HT-29 (cell line): ENCODE measurements around the gene PDE10A. TPM values are rescaled to one million over a fixed set of nuclear protein-coding genes. Genes with fewer than 3 reads are reported as not detected.
"Not testable (repeated sequence)": the region's sequence is repeated elsewhere in the genome, so short reads cannot be mapped to it uniquely, and the experiment has no call there.

Experiments
- DNase-seq: peaks from one replicate; pipeline ENCODE4 v3.0.0-alpha.2; 2015; ENCODE audit warnings: low spot score
- total RNA-seq: library from RNA; depleted of rRNA; stranded (reverse); fragments of >200 nt; shearing (Covaris generic); gene quantifications from 2 replicates; pipeline ENCODE4 v1.2.3, GENCODE V29; 2014

The PDE10A gene
- total RNA-seq, 1 experiment from 2014 or later, result 16.9 TPM

DNA sequence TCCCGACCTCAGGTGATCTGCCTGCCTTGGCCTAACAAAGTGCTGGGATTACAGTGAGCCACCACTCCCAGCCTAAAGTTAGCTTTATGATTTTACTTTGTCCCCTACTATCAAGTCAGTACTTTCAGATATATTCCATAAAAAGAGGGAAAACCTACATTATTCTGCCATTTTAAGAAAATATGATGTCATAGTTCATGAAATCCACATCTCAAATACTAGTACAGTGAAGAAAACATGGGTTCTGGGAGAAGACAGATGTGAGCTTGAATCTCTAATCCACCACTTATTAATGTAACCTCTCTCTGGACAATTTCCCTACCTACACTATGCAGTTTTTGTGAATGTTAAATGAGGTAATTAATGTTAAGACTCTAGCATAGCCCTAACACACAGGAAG is 74.5 kb downstream of the PDE10A start:
- no peak for DNase-seq

DNA sequence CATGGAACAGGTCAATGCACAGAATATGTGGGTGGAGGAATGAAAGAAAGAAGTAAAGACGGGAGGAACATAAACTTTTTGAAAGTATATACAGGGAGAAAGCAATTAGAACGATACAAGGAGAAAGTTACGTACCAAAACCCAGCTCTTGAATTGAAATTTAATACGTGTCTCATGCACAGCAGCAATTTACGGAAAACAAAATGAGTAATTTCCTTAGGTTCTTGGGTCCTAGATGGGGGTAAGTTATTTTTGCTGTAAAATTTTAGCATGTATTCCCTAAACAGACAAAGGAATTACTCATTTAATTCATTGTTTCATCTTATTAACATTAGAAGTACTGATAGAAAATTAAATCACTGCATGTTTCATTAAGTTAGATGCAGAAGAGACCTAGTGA is 75.8 kb downstream of the PDE10A start:
- no peak for DNase-seq

DNA sequence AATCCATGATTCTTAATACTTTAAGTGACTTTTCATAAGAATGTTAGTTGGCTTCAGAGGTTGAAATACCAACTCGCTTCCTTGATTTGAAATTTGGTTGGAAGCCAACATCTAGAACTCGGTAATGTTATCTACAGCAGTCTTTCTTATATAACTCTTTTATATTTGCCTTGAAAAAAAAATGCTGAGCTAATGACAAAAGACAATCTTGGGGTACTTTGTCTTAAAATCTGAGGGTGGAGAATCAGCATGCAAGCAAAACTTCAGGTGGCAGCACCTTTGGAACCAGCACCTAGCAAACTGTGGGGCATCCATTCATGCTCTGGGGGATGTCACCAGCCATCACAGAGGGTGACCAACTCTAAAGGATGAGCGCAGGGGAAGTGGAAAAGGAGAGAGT is 76.3 kb downstream of the PDE10A start:
- no peak for DNase-seq

DNA sequence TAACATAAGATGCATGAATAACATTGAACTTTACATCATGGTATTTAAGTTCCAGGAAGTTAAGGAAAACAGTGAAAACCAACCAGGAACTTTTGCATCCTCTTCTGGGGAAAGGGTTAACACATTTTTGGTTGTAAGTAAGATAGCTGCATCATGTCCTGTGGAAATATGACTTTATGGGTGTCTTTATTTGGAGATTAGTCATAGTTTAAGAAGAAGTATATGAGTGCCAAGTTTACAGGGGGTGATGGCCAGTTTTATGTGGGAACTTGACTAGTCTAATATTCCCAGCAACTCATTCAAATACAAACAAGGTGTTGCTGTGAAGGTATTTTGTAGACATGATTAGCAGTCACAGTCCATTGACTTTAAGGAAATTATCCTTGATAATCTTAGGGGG is 78.0 kb downstream of the PDE10A start:
- no peak for DNase-seq

DNA sequence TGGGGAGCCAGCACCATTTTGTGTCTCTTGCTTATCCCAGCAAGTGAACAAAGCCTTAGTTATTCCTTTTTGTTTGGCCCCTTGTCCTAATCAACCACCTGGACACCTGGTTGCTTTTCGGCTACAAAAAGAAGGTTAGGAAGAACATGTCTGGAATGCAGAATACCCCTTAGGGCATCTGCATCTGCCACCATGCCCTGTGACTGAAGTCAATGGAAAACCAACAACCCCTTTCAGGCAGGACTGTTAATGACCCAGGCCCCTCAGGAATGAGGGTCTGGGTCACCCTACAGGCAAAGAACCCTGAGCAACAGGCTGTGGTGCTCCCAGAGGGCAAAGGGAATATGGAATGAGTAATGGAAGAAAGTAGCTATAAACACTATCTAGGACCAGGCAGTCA is 78.5 kb downstream of the PDE10A start:
- DNase-seq, result no peak

DNA sequence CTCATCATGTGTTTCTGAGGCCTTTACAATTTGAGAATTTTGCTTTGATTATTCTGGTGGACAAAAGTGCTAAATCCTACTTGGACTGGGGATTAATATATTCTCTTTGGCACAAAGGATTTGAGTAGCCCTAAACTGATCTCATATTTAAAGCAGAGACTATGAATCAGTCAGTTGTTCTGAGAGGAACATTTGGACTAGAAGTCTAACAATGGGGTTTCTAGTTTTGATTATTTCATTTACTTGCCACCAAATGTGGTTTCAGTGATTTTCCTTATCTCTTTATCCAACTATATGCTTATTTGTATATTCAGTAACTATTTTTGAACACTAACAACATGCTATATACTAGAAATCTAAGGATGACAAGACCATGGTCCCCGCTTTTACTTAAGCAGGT is 81.4 kb downstream of the PDE10A start:
- no peak for DNase-seq

DNA sequence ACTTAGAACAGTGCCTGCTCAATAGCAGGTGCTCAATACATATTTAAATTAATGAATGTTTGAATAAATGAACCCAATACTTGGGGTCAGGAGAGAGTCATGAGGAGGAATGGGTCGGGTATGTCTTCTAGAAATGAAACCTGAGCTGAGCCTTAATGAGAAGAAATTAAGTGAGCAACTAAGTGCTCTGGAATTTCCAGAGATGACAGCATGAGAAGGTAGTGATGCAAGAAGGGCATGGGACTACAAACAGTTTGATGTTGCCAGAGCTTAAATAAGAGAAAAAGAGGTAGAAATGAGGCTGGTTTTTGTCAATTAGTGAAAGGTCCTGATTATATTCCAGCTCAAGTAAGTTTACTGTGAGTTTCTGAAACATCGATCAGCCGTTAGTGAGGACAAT is 82.9 kb downstream of the PDE10A start:
- DNase-seq, result no peak

DNA sequence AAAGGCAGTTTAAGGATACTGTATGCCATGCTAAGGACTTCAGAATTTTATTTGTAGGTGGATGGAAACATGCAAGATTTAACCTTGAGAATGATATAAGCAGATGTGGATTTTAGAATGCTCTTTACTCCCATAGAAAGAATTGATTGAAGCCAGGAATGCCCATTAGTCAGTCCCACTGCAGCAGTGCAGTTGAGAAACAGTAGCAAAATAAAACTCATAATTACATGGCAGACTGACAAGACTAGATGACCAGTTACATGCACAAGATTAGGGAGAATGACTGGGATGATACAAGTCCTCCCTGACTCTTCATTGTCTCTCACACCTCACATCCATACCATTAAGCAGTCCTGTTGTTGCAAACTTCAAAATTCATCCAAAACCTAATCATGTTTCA is 83.9 kb downstream of the PDE10A start:
- no peak for DNase-seq

DNA sequence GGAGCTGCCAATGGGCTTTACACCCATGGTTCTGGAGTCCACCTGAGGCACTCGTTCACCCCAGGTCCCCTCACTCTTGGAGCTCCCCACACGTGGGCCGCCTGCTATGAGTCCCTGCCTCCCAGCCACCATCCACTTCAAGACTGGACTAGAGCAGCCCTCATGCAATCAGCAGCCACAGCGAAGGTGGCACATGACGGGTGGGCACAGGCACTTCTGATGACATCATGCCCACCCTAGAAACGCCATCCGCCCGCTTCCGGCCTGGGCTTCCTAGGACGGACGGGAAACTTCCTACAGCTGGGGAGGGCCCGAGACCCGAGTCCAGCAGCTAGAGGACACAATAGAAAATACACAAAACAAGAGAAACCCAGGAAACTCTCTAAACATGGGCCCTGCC is 85.5 kb downstream of the PDE10A start:
- DNase-seq, result no peak

DNA sequence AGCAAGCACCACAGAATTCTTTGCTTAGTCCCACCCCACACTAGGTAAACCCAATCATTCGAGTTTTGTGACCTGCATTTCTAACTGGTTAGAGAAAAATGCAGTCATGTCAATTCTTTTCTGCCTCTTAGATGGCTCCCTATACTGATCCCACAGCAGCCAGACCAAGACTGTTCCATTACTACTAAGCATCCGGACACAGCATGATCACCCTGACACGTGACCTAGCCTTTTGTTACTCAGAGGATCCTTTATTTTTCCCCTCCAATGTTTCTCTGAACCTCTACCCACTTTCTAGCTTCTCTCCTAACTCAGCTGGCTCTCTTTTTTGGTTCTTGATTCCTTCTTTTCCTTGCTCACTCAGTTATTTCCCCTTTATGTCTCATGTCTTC is 87.9 kb downstream of the PDE10A start:
- DNase-seq, result no peak

DNA sequence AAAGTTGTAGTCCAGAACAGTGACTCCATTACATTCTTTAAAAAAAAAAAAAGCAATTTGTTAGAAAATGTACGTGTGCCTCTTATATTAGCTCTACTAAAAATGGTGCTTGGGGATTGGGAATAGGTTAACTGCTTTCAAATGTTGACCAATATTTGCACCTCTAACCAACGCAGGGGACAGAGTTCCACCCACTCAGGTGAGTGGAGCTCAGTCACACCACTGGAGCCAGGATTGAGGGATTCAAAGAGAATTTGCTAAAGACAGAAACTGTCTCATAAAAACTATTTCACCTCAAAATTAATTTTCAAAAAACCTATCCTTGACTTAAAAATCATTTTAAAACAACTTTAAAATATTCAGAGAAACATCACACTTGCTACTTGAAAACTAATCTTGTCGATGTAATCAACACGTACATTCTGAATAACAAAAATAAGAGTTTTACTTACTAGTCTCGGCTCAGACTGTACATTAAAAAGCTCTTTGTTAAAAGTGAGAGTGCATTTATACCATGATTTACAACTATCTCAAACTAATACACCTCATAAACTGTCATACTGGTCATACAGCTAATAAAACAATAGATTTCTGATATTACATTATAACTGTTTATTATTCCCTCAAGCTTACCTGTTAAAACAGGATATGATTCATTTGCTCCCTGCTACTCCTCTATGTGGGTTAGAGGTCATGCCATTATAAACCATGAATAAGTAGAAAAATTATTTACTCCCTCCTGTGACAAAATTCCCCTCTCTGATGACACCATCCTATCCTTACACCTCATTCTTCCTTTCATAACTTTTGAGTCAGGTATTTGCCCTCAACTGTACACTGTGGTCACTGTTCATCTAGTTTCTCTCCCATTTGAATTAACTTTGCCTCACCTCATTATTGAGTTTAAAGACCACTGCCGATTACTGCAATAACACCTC is 88.6 kb downstream of the PDE10A start:
- DNase-seq, result peak; percentile 86

DNA sequence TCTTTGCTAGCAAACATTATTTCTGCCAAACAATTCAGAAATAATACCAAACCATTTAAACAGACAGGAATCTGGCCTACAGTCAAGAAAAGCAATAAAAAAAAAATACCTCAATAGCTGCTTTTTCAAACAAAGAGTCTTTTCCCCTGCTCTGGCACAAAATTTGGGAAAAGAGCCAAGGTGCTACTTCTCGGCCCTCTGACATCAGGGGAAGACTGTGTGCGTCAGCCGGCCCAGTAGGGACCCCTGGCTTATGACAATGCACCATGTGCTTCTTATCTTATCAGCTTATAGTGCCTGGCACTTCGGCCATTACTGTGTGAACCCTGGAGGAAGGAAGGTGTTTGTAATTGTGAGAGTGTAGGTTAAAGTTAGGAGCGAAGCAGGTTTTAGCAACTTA is 89.4 kb downstream of the PDE10A start:
- no peak for DNase-seq

DNA sequence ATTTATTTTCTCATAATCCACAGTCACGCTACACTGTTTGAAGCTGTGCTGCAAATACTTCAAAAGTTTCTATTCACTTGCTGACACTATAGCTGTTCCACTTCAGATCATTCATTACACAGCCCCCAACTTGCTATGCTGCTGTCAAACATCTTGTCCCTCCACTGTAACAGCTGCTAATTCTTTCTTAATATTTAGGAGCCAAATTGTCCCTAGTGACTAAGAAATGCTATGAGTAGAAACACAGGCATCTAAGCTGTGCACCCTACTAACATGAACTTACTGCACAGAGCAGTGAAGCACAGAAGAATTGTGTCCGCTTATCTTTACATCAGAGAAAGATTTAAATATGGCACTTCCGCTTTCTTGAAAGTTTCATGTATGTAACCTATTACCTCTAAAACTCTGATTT is 91.3 kb downstream of the PDE10A start:
- no peak for DNase-seq

DNA sequence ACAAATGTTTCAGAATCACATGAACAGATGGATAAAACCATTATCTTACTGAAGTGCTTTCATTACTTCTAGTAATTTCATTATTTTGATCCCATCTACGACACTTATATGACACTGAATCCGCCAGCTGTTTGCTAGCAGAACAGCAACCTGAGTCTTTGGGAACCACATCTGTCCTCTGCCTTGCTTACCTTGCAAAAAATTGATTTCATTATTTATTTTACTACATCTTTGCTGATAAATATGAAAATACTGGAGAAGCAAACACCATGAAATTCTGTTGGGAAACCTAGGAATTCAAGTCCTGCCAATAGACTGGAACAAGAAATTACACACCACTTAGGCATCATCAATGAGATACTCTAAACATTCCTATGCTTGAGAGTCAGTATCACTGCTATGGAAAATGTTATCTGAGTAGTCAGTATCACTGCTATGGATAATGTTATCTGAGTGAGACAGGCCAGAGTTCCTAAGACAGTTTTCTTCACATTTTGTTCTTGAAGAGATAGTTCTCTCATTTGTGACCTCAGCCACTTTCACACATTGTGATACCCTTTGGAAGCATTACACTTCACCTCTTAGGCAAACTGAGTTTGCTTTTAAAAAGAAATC is 91.9 kb downstream of the PDE10A start:
- DNase-seq, result no peak

DNA sequence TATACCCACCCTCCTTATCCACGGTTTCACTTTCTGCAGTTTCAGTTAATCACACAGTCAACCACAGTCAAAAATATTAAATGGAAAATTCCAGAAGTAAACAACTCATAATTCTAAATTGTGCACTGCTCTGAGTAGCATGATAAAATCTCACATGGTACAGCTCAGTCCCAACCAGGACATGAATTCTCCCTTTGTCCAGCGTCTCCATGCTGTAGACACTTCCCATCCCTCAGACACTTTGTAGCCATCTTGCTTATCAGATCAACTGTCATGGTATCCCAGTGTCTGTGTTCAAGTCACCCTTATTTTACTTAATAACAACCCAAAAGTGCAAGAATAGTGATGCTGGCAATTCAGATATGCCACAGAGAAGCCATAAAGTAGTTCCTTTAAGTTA is 94.7 kb downstream of the PDE10A start:
- DNase-seq, result no peak

DNA sequence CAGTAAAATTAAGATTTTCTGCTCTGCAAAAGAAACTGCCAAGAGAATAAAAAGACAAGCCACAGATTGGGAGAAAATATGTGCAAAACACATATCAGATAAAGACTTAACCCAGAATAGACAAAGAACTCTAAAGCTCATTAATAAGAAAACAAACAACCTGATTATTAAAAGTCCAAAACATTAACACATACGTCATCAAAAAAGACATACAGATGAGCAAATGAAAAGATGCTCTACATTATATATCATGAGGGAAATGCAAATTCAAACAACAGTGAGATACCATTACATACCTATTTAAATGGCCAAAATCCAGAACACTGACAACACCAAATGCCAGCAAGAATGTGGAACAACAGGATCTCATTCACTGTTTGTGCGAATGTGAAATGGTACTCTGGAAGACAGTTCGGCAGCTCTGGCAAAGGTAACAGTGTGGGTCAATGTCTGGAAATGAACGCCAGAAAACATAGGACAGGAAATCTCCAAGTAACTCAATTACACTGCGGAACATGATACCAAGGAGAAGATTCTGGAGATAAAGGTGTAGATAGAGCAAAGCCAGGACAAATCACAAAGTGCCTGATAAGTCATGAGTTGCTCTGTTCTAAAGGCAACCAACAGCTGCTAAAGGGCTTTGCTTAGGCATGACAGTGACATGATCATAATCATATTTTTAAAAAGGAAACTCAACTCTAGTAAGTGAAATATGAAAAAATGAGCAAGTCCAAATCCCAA is 96.8 kb downstream of the PDE10A start:
- no peak for DNase-seq

DNA sequence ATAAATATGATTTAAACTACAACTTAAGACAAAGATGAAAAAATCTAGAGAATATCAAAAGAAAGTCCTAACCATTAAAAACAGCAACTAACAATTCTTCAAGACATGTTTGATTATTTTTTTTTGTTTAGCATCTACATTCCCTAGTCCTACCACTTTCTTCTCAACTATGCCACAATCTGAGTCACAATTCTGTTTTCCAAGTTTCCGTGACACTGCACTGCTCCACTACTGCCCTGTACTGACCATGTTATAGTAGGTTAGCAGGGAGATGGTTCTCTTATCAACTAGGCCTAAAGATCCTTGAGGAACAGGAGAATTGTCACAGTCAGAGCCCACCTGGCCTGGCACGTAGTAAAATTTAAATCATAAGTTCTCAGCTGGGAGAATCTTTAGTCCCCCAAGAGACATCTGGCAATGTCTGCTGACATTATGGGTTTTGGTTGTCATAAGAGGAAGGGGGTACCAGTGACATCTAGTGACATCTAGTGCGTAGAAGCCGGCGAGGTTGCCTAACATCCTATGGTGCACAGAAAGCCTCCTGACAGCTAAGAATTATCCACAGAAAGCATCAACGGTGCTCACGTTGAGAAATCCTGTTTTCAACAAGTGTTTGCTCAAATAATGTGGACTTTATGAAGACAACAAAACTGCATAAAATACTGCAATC is 100.5 kb downstream of the PDE10A start:
- DNase-seq, result no peak

DNA sequence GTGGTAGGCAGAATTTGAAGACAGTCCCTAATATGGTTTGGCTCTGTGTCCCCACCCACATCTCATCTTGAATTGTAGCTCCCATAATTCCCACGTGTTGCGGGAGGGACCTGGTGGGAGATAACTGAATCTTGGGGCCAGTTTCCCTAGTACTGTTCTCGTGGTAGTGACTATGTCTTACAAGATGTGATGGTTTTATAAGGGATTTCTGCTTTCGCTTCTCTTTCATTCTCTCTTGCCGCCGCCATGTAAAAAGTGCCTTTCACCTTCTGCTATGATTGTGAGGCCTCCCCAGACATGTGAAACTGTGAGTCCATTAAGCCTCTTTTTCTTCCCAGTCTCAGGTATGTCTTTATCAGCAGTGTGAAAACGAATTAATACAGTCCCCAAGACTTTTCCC is 103.4 kb downstream of the PDE10A start:
- DNase-seq, result no peak

DNA sequence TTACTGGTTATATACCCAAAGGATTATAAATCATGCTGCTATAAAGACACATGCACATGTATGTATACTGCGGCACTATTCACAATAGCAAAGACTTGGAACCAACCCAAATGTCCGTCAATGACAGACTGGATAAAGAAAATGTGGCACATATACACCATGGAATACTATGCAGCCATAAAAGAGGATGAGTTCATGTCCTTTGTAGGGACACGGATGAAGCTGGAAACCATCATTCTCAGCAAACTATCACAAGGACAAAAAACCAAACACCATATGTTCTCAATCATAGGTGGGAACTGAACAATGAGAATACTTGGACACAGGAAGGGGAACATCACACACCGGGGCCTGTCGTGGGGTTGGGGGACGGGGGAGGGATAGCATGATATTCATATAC is 104.9 kb downstream of the PDE10A start:
- not testable (repeated sequence) for DNase-seq

DNA sequence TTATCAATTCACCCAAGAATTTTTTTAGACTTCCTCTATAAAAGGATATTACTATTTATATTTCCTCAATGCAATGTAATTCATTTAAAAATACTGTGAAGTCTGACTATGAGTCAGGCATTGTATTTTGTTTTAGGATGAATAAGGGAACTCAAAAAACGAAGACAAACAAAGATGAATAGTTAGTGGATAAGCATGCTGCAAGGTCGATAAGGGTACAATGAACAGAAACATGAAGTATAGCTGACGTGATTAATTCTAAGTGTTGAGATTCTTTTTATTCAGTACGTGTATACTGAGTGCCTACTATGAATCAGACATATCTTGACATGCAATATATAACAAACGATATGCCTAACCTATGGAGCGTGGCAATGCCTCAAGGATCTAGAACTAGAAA is 105.4 kb downstream of the PDE10A start:
- DNase-seq, result no peak

DNA sequence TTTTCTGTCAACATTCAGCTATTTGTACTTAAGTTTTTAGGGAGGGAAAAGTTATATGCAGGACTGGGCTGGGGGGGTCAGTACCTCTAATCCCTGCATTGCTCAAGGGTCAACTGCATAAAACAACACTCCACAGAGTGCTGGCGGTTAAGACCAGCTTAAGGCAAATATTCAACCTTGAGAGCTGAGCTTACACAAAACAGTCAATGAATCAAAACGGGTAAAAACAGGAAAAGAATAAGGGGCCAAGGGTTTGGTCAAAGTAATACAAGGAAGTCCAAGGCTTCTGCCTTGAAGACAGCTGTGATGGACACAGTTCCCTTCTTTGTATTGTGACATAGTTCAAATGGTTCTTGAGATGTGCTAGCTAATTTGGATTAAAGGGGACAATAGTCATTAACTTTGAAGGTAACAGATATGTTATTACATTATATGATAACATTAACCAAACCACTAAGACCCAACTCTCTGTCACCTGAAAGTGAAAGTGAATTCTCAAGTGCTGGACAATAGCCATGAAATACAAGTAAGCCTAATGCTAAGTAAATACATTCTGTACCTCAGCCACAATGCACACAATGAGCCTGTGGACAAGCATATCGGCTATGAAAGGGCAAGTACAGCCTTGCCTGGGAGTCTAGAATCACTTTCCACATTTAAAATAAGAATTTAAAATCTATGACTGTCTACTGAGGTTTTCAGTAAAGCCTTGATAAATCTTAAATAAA is 106.8 kb downstream of the PDE10A start:
- peak; percentile 77 for DNase-seq
